ENCODE measurements around the gene OTOA.
"Not testable (repeated sequence)": the region's sequence is repeated elsewhere in the genome, so short reads cannot be mapped to it uniquely, and the experiment has no call there.

OTOA gene

GRCh38 chr16:21631951-21632575 lies 31.7 kb upstream of the OTOA start:
- H3K36me3 Mint-ChIP-seq (ENCODE audit: low read depth) = peaks cover 65% of the 10 kb centered on the region
- H3K27ac Mint-ChIP-seq = not testable (repeated sequence)

GRCh38 chr16:21634216-21634615 lies 29.6 kb upstream of the OTOA start:
- peak overlapping the region; percentile 27 for H3K27ac Mint-ChIP-seq
- peaks cover 2% of the 10 kb centered on the region for H3K9me3 Mint-ChIP-seq

More at GRCh38 chr16:21631951-21632575, 31.7 kb upstream of the OTOA start:
- peaks cover 30% of the 10 kb centered on the region for H3K4me1 Mint-ChIP-seq (ENCODE audit: low read depth)
- H3K4me3 Mint-ChIP-seq, H3K9me3 Mint-ChIP-seq, DNase-seq, H3K27me3 Mint-ChIP-seq: not testable (repeated sequence)

GRCh38 chr16:21635694-21636093 lies 28.1 kb upstream of the OTOA start:
- H3K36me3 Mint-ChIP-seq (ENCODE audit: low read depth) = peaks cover 37% of the 10 kb centered on the region
- not testable (repeated sequence) for DNase-seq, H3K9me3 Mint-ChIP-seq, H3K4me3 Mint-ChIP-seq, H3K27me3 Mint-ChIP-seq
- H3K27ac Mint-ChIP-seq = peak overlapping the region; percentile 47
- peaks cover 50% of the 10 kb centered on the region for H3K4me1 Mint-ChIP-seq (ENCODE audit: low read depth)

More at GRCh38 chr16:21634216-21634615, 29.6 kb upstream of the OTOA start:
- Mint-ChIP-seq H3K36me3 (ENCODE audit: low read depth) (peaks cover 46% of the 10 kb centered on the region), H3K27me3 (no peaks in the 10 kb centered on the region), H3K4me1 (ENCODE audit: low read depth) (peaks cover 46% of the 10 kb centered on the region), H3K4me3 (no peak overlapping the region)
- DNase-seq = no peak

GRCh38 chr16:21637032-21637968 lies 26.5 kb upstream of the OTOA start:
- Mint-ChIP-seq H3K4me1 (ENCODE audit: low read depth) (peaks cover 46% of the 10 kb centered on the region), H3K27ac (peak overlapping the region; percentile 63), H3K9me3 (no peaks in the 10 kb centered on the region), H3K4me3 (no peak overlapping the region), H3K36me3 (ENCODE audit: low read depth) (peaks cover 38% of the 10 kb centered on the region), H3K27me3 (no peaks in the 10 kb centered on the region)
- no peak for DNase-seq

- no peak overlapping the region for H3K4me3 Mint-ChIP-seq
- DNase-seq = no peak
- peak overlapping the region; percentile 63 for H3K27ac Mint-ChIP-seq
These were observed 25.2 kb upstream of the OTOA start for GRCh38 chr16:21638573-21638975.

GRCh38 chr16:21639493-21639892 lies 24.3 kb upstream of the OTOA start:
- H3K4me3 Mint-ChIP-seq = no peak overlapping the region
- H3K27ac Mint-ChIP-seq = no peak overlapping the region

More at GRCh38 chr16:21638573-21638975, 25.2 kb upstream of the OTOA start:
- no peaks in the 10 kb centered on the region for H3K27me3 Mint-ChIP-seq
- peaks cover 33% of the 10 kb centered on the region for H3K36me3 Mint-ChIP-seq (ENCODE audit: low read depth)
- no peaks in the 10 kb centered on the region for H3K9me3 Mint-ChIP-seq
- H3K4me1 Mint-ChIP-seq (ENCODE audit: low read depth) = peaks cover 44% of the 10 kb centered on the region

GRCh38 chr16:21641916-21642315 lies 21.9 kb upstream of the OTOA start:
- DNase-seq = no peak
- Mint-ChIP-seq H3K4me1 (ENCODE audit: low read depth) (peaks cover 64% of the 10 kb centered on the region), H3K9me3 (no peaks in the 10 kb centered on the region), H3K36me3 (ENCODE audit: low read depth) (peaks cover 6% of the 10 kb centered on the region), H3K27ac (no peak overlapping the region), H3K27me3 (no peaks in the 10 kb centered on the region), H3K4me3 (no peak overlapping the region)

More at GRCh38 chr16:21639493-21639892, 24.3 kb upstream of the OTOA start:
- peaks cover 26% of the 10 kb centered on the region for H3K36me3 Mint-ChIP-seq (ENCODE audit: low read depth)
- no peaks in the 10 kb centered on the region for H3K9me3 Mint-ChIP-seq
- H3K27me3 Mint-ChIP-seq = no peaks in the 10 kb centered on the region
- H3K4me1 Mint-ChIP-seq (ENCODE audit: low read depth) = peaks cover 45% of the 10 kb centered on the region
- no peak for DNase-seq

GRCh38 chr16:21642861-21643260 lies 20.9 kb upstream of the OTOA start:
- Mint-ChIP-seq H3K9me3 (no peaks in the 10 kb centered on the region), H3K36me3 (ENCODE audit: low read depth) (peaks cover 4% of the 10 kb centered on the region), H3K27me3 (no peaks in the 10 kb centered on the region), H3K4me3 (no peak overlapping the region), H3K27ac (no peak overlapping the region), H3K4me1 (ENCODE audit: low read depth) (peaks cover 64% of the 10 kb centered on the region)
- DNase-seq = no peak

- H3K27ac Mint-ChIP-seq = no peak overlapping the region
- H3K27me3 Mint-ChIP-seq = no peaks in the 10 kb centered on the region
- no peak for DNase-seq
- no peaks in the 10 kb centered on the region for H3K9me3 Mint-ChIP-seq
- H3K36me3 Mint-ChIP-seq (ENCODE audit: low read depth) = peaks cover 6% of the 10 kb centered on the region
- H3K4me3 Mint-ChIP-seq = no peak overlapping the region
- peaks cover 64% of the 10 kb centered on the region for H3K4me1 Mint-ChIP-seq (ENCODE audit: low read depth)
These were observed 20.0 kb upstream of the OTOA start for GRCh38 chr16:21643785-21644184.

- Mint-ChIP-seq H3K9me3 (no peaks in the 10 kb centered on the region), H3K27ac (peak overlapping the region; percentile 95), H3K27me3 (no peaks in the 10 kb centered on the region), H3K4me1 (ENCODE audit: low read depth) (peaks cover 62% of the 10 kb centered on the region), H3K4me3 (peak overlapping the region; percentile 77), H3K36me3 (ENCODE audit: low read depth) (peaks cover 6% of the 10 kb centered on the region)
- no peak for DNase-seq
These were observed 19.1 kb upstream of the OTOA start for GRCh38 chr16:21644674-21645073.

GRCh38 chr16:21645261-21645721 lies 18.5 kb upstream of the OTOA start:
- H3K36me3 Mint-ChIP-seq (ENCODE audit: low read depth) = peaks cover 6% of the 10 kb centered on the region
- DNase-seq = peak; percentile 61
- no peaks in the 10 kb centered on the region for H3K9me3 Mint-ChIP-seq
- H3K27ac Mint-ChIP-seq = peak overlapping the region; percentile 95
- no peaks in the 10 kb centered on the region for H3K27me3 Mint-ChIP-seq
- H3K4me1 Mint-ChIP-seq (ENCODE audit: low read depth) = peaks cover 64% of the 10 kb centered on the region
- peak overlapping the region; percentile 77 for H3K4me3 Mint-ChIP-seq

- Mint-ChIP-seq H3K4me3 (peak overlapping the region; percentile 77), H3K9me3 (no peaks in the 10 kb centered on the region), H3K27me3 (no peaks in the 10 kb centered on the region), H3K27ac (peak overlapping the region; percentile 95), H3K36me3 (ENCODE audit: low read depth) (peaks cover 6% of the 10 kb centered on the region), H3K4me1 (ENCODE audit: low read depth) (peaks cover 62% of the 10 kb centered on the region)
- DNase-seq = no peak
These were observed 17.7 kb upstream of the OTOA start for GRCh38 chr16:21646091-21646490.

GRCh38 chr16:21646721-21647561 lies 16.8 kb upstream of the OTOA start:
- Mint-ChIP-seq H3K9me3 (no peaks in the 10 kb centered on the region), H3K4me1 (ENCODE audit: low read depth) (peaks cover 64% of the 10 kb centered on the region), H3K27me3 (no peaks in the 10 kb centered on the region), H3K4me3 (peak overlapping the region; percentile 77), H3K27ac (peak overlapping the region; percentile 95), H3K36me3 (ENCODE audit: low read depth) (peaks cover 3% of the 10 kb centered on the region)
- DNase-seq = peak; percentile 73

GRCh38 chr16:21647562-21648164 lies 16.1 kb upstream of the OTOA start:
- peak overlapping the region; percentile 95 for H3K27ac Mint-ChIP-seq
- peaks cover 64% of the 10 kb centered on the region for H3K4me1 Mint-ChIP-seq (ENCODE audit: low read depth)
- no peak for DNase-seq
- no peak overlapping the region for H3K4me3 Mint-ChIP-seq
- H3K9me3 Mint-ChIP-seq = no peaks in the 10 kb centered on the region
- H3K36me3 Mint-ChIP-seq (ENCODE audit: low read depth) = peaks cover 3% of the 10 kb centered on the region
- H3K27me3 Mint-ChIP-seq = no peaks in the 10 kb centered on the region

All from activated T-cell treated with anti-CD3 and anti-CD28 coated beads, Interleukin-2, amount 50 U/mL, for 24 hours (primary cell).